Dermis blood vessel endothelial cell (primary cell): ENCODE data around the gene DNAH8. TPM values are rescaled to one million over a fixed set of nuclear protein-coding genes. Genes with fewer than 3 reads are reported as not detected.
A peak's percentile ranks its signal among the peaks of the same experiment; 100 is the strongest.
"Not testable (repeated sequence)": the region's sequence is repeated elsewhere in the genome, so short reads cannot be mapped to it uniquely, and the experiment has no call there.

ENCODE experiments used
- DNase-seq: peaks from one replicate; pipeline ENCODE4 v3.0.0; 2010
- total RNA-seq: library from RNA; depleted of rRNA; stranded (reverse); fragments of >200 nt; gene quantifications from 2 replicates; pipeline ENCODE4 v1.2.3, GENCODE V29; 2014

DNAH8 gene
- total RNA-seq, 1 donor from 2014 or later = under 0.01 TPM

DNA sequence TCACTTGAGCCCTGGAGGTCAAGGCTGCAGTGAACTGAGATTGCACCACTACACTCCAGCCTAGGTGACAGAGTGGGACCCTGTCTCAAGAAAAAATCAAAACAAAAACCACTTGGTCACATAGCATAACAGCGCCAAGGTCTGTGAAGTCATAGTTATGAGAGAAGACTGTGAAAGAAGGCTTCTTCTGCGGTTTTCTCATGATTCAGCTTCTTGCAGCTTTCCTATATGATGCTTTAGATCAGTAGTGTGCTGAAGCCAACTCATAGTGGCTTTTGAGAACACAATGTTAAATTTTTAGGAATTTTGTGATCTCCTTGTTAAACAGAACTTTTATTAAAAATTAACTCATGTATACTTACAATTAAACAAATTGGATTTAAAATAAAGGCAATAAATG, 197.3 kb downstream of the DNAH8 start:
- no peak for DNase-seq

DNA sequence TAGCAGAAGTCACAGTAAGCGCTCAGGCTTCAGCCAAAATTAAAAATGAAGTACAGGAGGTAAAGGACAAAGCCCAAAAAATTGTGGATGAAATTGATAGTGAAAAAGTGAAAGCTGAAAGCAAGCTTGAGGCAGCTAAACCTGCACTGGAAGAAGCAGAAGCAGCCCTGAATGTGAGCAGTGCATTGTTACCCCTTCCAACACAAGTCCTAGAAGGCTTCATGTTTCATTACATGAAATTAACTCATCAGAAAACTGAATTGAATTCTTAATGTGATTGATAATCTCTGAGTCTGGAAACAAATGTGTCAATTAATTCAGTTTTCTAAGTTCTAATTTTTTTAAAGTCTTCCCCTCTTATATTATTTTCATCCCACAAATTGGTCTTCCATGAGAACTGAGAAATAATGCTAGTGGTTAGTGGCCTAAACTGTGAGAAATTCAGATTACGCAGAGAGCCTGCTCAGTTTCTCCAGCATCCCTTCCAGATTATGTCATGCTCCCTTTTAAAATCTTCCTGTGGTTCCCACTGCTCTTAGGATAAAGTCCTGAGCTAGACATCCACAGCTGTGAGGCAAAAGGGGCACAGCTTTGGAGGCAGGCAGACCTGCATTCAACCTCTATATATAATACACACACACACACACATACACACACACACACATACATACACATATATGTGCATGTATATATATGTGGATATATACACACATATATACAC, 200.3 kb downstream of the DNAH8 start:
- DNase-seq = no peak

DNA sequence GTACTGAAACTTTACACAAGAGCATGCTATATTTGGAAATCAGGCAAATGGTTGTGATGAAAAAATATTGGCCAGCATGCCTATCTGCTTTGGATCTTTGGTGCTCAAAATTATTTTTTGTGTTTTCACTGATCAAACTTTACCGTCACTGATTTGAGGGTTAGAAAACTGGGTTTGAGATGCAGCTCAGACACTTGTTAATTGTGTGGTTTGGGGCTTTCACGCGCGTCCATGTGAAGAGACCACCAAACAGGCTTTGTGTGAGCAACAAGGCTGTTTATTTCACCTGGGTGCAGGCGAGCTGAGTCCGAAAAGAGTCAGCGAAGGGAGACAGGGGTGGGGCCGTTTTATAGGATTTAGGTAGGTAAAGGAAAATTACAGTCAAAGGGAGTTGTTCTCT, 206.4 kb downstream of the DNAH8 start:
- not testable (repeated sequence) for DNase-seq

DNA sequence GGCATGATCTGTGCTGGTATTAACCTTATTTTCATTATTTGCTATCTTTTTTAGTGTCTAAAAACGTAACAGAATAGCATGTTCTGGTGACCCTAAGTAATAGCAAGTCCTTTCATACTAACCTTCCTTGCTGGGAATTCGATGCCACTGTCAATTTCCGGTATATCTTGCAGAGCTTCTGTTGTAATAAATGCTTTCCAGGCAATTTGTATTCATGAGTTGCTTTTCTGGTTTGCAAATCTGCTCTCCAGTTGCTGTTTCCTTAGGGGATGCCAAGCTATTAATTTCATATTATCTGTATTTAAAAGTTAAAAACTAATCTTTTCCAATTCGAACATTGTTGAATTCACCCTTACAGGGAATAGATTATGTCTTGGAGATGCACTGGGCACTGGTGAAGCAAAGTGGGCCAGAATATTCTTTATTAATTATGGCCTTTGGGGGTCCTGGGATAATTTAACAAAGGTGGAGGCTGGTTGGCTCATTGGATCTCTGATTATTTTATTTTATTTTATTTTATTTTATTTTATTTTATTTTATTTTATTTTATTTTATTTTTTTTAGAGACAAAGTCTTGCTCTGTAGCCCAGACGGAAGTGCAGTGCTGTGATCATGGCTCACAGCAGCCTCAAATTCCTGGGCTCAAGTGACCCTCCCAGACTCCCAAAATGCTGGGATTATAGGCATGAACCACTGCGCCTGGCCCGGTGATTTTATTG, 209.8 kb downstream of the DNAH8 start:
- DNase-seq = no peak

GRCh38 chr6:38929560-38929959, 214.4 kb downstream of the DNAH8 start:
- no peak for DNase-seq

- DNase-seq = peak; percentile 49
Measured at GRCh38 chr6:38933426-38933825, 218.3 kb downstream of the DNAH8 start.

- DNase-seq = no peak
Measured at GRCh38 chr6:38935051-38935450, 219.9 kb downstream of the DNAH8 start.

DNA sequence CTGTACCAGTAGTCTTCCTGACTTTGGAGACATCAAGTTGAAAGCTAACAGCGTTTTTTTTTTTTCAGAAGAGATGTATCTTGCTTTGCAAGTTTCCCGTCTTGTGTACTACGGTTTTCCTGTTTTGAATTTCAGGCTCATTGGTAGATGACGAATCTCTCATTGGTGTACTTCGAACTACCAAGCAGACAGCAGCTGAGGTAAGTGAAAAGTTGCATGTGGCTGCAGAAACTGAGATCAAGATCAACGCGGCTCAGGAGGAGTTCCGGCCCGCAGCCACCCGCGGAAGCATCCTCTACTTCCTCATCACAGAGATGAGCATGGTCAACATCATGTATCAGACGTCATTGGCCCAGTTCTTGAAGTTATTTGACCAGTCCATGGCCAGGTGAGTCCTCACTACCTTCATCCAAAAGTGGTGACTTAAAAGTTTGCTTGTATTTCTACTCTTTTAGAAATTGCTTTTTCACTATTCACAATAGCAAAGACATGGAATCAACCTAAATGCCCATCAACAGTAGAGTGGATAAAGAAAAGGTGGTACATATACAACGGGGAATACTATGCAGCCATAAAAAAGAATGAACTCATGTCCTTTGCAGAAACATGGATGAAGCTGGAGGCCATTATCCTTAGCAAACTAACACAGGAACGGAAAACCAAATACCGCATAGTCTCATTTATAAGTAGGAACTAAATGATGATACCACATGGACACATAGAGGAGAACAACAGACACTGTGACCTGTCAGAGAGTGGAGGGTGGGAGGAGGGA, 222.9 kb downstream of the DNAH8 start:
- DNase-seq = no peak

DNA sequence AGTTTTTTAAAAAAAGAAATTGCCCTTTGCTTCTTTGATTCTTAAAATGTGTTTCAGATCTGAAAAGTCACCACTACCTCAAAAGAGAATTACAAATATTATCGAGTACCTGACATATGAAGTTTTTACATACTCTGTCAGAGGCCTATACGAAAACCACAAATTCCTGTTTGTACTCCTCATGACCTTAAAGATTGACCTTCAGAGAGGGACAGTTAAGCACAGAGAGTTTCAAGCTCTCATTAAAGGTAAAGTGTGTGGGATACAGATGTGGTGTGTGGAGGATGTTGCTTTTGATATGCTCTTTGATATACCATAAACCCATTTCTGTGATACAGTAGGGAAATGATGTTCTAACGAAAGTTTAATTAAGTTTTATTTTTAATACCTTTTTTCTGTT, 223.6 kb downstream of the DNAH8 start:
- no peak for DNase-seq

- no peak for DNase-seq
Measured at GRCh38 chr6:38942442-38942841, 227.3 kb downstream of the DNAH8 start.

- no peak for DNase-seq
Measured at GRCh38 chr6:38942965-38943364, 227.9 kb downstream of the DNAH8 start.

DNA sequence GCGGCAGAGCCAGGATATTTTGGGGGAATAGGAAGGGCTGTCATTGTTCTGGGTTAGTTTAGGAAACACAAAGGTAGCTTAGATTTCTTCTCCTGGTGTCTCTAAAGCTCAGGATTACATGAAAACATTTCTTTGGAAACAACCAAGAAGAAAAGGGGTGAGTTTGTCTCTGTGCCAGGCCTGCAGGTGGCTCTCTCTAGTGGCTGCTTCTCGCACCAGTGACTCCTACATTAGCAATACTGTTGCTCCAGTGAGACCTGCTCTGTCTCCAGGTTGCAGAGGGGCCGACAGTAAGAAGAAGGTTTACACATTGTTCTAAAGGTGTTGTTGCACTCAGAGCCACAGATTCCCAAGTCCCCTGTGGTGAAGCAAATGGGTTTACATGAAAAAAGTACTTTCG, 228.9 kb downstream of the DNAH8 start:
- DNase-seq = no peak

DNA sequence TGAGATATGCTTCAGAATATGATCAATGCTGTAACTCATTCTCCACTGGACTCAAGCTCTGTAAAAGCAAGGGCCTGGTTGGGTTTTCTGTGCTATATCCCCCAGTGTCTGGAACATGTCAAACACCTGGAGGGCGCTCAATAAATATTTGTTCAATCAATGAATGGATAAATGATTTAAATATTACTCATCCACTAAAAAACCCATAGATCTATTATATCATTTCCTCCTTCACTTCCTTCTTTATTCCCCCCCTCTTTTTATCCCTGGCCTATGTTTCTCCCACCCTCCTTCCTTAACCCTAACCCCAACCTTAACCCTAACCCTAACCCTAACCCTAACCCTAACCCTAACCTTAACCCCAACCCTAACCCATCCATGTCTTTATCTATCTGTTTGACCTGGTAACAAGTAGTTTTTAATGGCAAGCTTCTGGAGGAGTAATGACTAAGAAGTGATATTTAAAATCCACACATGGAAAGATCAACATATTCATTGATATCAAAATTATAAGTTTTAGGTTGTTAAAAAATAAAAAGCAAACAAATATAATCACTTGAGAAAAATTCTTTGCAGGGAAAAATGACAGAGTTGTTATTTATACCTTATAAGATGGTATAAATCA, 229.7 kb downstream of the DNAH8 start:
- DNase-seq = no peak

DNA sequence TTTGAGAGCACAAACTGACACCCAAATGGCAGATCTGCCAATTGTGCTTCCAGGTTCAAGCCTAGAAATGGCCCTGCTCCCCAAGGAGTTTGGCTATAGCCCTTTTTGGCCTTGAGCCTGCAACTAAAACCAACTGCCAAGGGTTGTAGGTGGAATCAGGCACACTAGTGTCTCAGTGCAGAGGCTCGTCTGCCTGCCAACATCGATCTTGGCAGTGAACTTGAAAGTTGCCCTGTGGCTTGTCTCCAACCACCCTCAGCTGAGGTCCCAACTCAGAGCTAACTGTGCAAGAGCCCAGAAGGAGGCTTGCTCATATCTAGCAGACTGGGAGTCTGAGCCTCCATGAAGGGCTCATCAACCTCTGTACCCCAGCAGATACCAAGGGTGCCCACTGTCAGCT, 240.8 kb downstream of the DNAH8 start:
- DNase-seq = no peak

GRCh38 chr6:38957426-38957825, 242.3 kb downstream of the DNAH8 start:
- no peak for DNase-seq

GRCh38 chr6:38959138-38959537, 244.0 kb downstream of the DNAH8 start:
- DNase-seq = no peak

DNA sequence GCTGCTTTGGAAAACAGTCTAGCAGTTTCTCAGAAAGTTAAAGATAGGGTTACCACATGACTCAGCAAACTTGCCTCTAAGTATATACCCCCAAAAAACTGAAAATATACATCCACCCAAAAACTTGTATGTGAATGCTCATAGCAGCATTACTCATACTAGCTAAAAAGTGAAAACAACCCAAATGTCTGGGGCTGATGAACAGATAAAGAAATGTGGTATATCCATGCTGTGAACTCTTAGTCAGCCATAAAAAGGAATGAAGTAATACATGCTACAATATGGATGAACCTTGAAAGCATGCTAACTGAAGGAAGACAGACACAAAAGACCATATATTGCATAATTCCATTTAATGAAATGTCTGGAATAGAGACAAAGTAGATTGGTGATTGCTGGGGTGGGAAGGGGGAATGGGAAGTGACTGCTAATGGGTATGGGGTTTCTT, 253.6 kb downstream of the DNAH8 start:
- DNase-seq = no peak

DNA sequence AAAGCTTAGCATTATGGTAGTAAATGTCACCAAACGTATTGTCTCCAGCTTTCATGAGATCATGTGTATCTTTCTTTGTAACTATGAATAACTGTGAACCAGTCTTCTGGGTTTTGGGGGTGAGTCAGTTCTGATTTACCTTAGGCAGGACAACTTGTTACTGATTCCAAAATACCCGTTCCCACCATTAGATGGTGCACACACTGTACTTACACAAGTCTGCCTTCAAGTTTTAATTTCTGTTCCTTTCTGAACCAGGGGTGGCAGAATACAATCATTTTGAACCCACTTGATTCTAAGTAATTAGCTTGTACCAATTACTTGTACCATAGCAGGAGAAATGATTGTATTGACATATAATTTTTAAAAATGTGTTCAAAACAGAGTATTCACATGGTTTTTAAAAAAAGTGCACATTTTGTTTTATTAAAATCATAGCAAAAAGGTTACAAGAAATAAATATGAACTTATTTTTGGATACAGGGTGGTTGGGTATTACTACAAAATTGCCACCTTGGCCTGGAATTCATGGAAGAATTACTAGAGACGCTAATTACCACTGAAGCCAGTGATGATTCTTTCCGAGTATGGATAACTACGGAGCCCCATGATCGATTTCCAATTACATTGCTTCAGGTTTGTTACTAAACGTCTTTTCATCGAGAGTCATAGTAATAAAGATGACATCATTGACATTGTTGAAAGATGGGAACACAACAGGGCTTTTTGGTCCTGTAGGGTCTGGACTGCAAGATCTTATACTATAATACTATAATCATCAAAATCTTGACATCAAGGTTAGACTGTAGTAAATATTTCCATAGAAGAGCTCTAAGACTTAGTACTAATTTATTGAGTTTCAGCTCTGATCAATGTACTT, 258.3 kb downstream of the DNAH8 start:
- peak; percentile 74 for DNase-seq

- no peak for DNase-seq
Measured at GRCh38 chr6:38974389-38975151, 259.5 kb downstream of the DNAH8 start.

DNA sequence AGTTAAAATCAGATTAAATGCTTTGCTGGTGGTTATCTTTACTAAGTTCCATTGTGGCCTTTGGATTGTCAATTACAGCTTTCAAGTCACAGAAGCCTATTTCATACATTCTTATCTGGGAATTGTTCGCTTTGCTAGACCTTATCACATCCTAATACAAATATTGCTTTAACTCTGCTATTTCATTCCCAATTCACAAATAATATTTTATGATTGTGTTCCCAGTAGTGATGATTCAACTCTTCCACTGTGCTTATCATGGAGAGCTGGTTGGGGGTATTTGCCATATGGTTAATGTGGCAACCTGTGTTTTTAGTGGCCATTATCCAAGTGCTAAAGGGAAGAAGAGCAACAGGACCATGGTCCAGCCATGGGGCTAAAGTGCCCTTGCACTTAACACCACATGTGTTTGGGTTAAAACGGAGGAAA, 260.5 kb downstream of the DNAH8 start:
- no peak for DNase-seq

DNA sequence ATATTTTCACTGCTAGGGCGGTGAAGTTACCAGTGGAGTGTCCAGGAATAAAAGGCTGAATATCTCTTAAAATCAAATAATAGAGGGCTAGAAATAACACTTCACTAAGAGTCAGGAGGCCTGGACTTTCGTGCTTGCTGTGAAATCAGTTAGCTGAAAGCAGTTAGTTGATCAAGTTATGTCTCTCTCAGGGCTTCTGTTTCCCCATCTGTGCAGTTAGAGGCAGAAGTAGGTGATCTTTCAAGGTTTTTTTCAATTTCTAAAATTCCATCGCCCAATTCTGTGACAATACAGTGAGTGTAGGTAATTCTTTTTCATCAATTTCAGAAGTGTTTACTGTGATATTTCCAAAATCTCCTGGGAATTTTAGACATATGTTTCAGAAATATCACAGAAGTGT, 260.9 kb downstream of the DNAH8 start:
- DNase-seq = no peak
